ENCODE measurements around the gene RHNO1.

The RHNO1 gene

DNA sequence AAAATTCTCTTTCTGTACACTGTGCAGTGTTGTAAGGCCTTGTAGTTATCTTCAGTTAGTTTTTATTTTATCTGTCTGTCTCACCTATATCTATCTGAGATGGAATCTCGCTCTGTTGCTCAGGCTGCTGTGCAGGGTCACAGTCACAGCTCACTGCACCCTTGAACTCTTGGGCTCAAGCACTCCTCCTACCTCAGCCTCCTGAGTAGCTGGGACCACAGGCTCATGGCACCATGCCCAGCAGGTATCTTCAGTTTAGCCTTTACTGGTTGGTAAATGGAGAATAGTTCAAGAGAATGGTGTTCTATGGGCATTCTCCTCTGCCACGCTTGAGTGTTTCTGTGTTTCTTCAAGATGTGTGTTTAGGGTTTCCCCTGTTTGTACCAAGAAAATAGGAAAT is 27.2 kb downstream of the RHNO1 start:
- DNase-seq, result no peak

DNA sequence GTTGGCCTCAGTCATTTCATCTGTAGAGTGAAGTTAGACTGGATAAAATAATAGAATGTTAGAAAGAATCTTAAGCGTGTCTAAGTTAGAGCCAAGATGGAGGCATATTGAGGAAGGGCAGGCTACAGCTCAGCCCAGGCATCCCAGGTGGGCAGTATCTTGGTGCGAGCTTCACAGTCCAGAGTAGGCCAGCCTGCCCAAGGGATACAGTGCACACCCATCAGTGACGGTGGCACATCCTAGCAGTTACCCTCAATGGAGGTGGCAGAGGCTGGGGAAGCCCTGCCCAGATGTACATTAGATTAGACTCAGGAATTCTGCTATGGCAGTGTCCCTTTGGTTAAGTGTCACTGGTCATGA is 35.2 kb downstream of the RHNO1 start:
- no peak for DNase-seq

DNA sequence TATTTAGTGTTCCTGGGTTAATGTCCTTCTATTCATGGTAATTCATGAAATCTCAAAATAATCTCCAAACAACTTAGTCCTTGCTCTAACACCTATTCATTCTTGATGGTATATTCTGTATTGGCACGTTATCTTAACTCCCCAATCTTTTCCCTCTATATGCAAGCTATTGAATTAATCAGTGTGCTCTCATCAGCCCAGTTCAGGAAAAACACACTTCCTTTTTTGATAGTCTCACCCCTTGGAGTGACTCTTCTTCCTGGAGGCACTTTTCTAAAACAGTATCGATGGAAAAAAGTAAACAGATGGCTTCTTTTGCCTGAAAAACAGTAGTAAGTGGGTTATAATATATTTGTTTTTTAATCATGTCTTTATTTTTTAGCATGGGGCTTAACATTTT is 42.2 kb downstream of the RHNO1 start:
- DNase-seq, result no peak

DNA sequence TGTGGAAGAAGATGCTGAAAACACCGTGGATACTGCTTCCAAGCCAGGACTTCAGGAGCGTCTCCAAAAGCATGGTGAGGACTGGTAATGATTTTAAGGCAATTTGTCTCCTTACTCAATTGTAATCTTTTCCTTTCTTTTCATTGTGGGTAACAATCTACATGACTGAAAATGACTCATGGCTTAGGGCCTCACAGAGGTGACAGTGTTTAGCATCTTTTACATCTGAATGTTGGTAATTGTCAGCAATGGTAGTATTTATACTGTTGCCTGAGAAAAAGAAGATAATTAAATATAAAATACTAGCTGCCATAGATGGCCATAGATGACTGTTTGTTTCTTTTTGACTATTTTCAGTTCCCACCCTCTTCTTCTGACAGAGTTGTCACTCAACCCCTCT is 45.3 kb downstream of the RHNO1 start:
- DNase-seq, result no peak

DNA sequence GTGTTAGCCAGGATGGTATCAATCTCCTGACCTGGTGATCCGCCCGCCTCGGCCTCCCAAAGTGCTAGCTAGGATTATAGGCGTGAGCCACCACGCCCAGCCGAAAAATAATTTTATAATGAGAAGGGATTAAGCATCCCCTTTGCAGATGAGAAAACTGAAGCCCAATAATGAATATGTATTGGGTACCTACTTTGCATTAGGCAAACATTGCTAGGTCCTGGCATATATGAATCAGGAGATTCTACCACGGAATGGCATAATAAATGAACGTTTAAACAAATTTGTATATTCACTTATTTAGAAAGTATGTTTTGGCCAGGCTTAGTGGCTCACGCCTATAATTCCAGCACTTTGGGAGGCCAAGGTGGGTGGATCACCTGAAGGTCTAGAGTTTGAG is 46.0 kb downstream of the RHNO1 start:
- no peak for DNase-seq

DNA sequence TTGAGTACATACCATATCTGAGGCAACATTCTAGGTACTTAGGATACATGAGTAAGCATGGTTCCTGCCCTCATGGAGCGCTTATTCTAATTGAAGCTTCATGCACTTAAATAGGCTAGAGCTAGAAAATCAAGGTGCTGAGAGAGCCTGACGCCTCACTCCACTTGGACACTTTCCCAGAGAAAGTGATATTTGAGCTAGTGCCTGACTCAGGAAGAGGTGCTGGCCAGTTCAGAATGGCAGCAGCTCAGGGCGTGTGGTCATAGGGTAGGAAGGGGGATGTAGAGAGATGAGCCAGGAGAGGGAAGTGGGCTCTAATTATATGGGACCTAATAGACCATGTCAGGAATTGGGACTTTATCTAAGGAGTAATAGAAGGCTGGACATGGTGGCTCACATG is 47.0 kb downstream of the RHNO1 start:
- DNase-seq, result no peak

DNA sequence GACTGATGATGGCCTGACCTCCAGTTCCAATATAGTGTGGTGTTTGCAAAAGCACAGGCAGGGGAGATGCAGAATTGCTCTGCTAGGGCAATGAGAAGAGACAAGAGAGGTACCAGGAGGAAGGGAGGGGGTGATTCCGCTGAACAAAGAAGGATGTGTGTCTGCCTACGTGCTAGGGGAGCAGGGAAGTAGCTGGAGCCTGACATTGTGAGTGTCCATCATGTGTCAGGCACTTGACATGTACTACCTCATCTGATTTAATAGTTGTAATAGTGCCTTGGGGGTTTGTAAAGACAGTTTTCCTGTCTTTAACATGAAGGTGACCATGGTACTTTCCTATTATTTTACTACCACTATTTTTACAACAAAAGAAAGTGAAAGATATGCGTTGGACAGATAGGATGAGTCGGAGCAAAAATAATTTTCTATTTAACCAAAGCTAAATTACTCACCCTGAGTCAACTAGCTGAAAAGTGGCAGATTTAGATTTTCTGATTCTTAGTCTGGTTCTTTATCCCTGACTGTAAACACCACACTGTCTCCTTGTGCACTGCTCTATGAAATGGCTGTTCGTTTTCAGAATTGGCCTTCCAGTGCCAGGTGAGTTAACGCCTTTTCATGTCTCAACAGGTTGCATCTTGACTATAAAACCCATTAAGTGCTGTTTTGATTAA is 48.4 kb downstream of the RHNO1 start:
- peak; percentile 57 for DNase-seq

DNA sequence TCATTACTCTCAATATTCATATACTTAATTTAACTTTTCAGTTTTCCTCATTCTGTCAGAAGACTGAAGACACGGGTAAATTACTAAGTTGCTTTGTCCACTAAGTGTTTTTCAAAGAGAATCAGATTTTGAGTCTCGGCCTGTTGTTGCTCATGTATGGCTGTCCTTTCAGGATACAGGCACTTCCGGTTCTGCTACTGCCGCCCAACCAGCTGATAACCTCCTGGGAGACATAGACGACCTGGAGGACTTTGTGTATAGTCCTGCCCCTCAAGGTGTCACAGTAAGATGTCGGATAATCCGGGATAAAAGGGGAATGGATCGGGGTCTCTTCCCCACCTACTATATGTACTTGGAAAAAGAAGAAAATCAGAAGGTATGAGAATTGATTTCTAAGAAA is 53.8 kb downstream of the RHNO1 start:
- DNase-seq, result no peak

DNA sequence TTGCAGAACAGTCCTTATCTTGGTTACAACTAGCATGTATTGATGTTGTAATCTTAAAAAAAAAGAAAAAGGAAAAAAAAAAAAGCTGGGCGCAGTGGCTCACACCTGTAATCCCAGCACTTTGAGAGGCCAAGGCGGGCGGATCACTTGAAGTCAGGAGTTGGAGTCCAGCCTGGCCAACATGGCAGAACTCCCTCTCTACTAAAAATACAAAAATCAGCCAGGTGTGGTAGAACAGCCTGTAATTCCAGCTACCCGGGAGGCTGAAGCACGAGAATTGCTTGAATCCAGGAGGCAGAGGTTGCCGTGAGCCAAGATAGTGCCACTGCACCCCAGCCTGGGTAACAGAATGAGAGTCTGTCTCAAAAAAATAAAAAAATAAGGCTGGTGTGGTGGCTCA is 56.6 kb downstream of the RHNO1 start:
- no peak for DNase-seq

DNA sequence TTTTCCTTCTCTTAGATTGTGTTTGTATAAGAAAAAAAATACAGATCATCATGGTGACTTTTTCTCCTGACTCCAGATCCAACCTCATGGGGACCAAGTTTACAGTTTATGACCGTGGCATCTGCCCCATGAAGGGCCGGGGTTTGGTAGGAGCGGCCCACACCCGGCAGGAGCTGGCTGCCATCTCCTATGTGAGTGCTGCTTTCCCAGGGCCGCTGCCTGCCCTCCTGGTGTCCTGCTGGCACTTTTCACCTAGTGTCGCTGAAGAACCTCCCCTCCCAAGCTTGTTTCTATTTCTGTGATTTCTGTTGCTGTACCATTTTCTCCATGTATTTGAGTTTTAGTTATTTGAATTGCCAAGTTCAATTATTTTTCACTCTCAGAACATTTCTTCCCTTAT is 57.3 kb downstream of the RHNO1 start:
- no peak for DNase-seq

DNA sequence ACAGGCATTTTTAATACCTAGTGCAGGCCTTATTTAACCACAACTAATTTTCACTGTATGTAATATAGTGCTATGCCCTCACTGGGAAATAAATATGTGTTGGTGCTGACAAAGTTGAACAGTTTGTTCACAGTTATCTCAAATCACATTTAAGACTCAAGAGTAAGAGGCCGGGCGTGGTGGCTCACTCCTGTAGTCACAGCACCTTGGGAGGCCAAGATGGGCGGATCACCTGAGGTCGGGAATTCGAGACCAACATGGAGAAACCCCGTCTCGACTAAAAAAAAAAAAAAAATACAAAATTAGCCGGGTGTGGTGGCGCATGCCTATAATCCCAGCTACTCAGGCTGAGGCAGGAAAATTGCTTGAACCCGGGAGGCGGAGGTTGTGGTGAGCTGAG is 59.3 kb downstream of the RHNO1 start:
- no peak for DNase-seq

DNA sequence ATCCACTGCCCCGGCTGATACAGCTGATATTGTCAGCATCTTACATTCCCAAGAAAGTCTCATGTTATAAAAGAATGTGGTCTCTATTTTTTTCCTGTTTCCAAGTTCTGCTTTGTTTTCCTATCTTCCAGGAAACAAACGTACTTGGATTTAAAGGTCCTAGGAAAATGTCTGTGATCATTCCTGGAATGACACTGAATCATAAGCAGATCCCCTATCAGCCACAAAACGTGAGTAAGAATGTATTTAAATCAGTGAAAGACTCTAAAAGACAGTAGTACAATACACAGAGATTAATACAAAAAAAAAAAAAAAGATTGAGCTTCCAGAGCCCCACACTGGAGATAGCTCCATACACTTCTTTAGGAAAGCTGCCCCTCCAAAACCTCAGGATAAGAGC is 60.5 kb downstream of the RHNO1 start:
- no peak for DNase-seq
